ENCODE results near the gene LY86.

The LY86 gene

GRCh38 chr6:6580225-6580856 lies 8.2 kb upstream of the LY86 start:
- no peak for TF ChIP-seq CTCF (IDR thresholded peaks at IDR 0.05; ENCODE audit: poor library complexity, severe bottlenecking)

GRCh38 chr6:6581054-6581453 lies 7.5 kb upstream of the LY86 start:
- no peaks in the 10 kb centered on the region for H3K9me3 ChIP-seq (ENCODE audit: severe bottlenecking)
- H3K4me1 ChIP-seq (ENCODE audit: insufficient read depth, poor library complexity, severe bottlenecking), result no peaks in the 10 kb centered on the region
- H3K27me3 ChIP-seq (ENCODE audit: insufficient read depth, poor library complexity, severe bottlenecking), result no peaks in the 10 kb centered on the region
- ATAC-seq (ENCODE audit: low read depth) (no peak), DNase-seq (ENCODE audit: low spot score) (no peak)
- no peak overlapping the region for H3K4me3 ChIP-seq (ENCODE audit: severe bottlenecking)
- H3K36me3 ChIP-seq (ENCODE audit: low read depth), result no peaks in the 10 kb centered on the region
- H3K27ac ChIP-seq (ENCODE audit: poor library complexity, severe bottlenecking), result no peak overlapping the region
- TF ChIP-seq CTCF (IDR thresholded peaks at IDR 0.05; ENCODE audit: poor library complexity, severe bottlenecking), result no peak

More at GRCh38 chr6:6580225-6580856, 8.2 kb upstream of the LY86 start:
- no peak for ATAC-seq (ENCODE audit: low read depth)
- Histone ChIP-seq H3K9me3 (ENCODE audit: severe bottlenecking) (no peaks in the 10 kb centered on the region), H3K27ac (ENCODE audit: poor library complexity, severe bottlenecking) (no peak overlapping the region), H3K4me3 (ENCODE audit: severe bottlenecking) (no peak overlapping the region), H3K36me3 (ENCODE audit: low read depth) (no peaks in the 10 kb centered on the region), H3K4me1 (ENCODE audit: insufficient read depth, poor library complexity, severe bottlenecking) (no peaks in the 10 kb centered on the region), H3K27me3 (ENCODE audit: insufficient read depth, poor library complexity, severe bottlenecking) (no peaks in the 10 kb centered on the region)
- DNase-seq (ENCODE audit: low spot score), result no peak

GRCh38 chr6:6582131-6582530 lies 6.4 kb upstream of the LY86 start:
- no peak for TF ChIP-seq CTCF (IDR thresholded peaks at IDR 0.05; ENCODE audit: poor library complexity, severe bottlenecking)
- DNase-seq (ENCODE audit: low spot score), result no peak
- H3K36me3 ChIP-seq (ENCODE audit: low read depth), result no peaks in the 10 kb centered on the region
- no peak overlapping the region for H3K27ac ChIP-seq (ENCODE audit: poor library complexity, severe bottlenecking)
- no peak for ATAC-seq (ENCODE audit: low read depth)
- no peak overlapping the region for H3K4me3 ChIP-seq (ENCODE audit: severe bottlenecking)
- no peaks in the 10 kb centered on the region for H3K9me3 ChIP-seq (ENCODE audit: severe bottlenecking)
- no peaks in the 10 kb centered on the region for H3K4me1 ChIP-seq (ENCODE audit: insufficient read depth, poor library complexity, severe bottlenecking)
- H3K27me3 ChIP-seq (ENCODE audit: insufficient read depth, poor library complexity, severe bottlenecking), result no peaks in the 10 kb centered on the region

- Histone ChIP-seq H3K36me3 (ENCODE audit: low read depth) (no peaks in the 10 kb centered on the region), H3K4me3 (ENCODE audit: severe bottlenecking) (no peak overlapping the region), H3K27ac (ENCODE audit: poor library complexity, severe bottlenecking) (no peak overlapping the region), H3K9me3 (ENCODE audit: severe bottlenecking) (no peaks in the 10 kb centered on the region), H3K4me1 (ENCODE audit: insufficient read depth, poor library complexity, severe bottlenecking) (no peaks in the 10 kb centered on the region), H3K27me3 (ENCODE audit: insufficient read depth, poor library complexity, severe bottlenecking) (no peaks in the 10 kb centered on the region)
- DNase-seq (ENCODE audit: low spot score) (no peak), ATAC-seq (ENCODE audit: low read depth) (no peak)
- TF ChIP-seq CTCF (IDR thresholded peaks at IDR 0.05; ENCODE audit: poor library complexity, severe bottlenecking), result no peak
These were observed 4.7 kb upstream of the LY86 start for GRCh38 chr6:6583836-6584235.

GRCh38 chr6:6584310-6585002 lies 4.1 kb upstream of the LY86 start:
- H3K36me3 ChIP-seq (ENCODE audit: low read depth), result no peaks in the 10 kb centered on the region
- TF ChIP-seq CTCF (IDR thresholded peaks at IDR 0.05; ENCODE audit: poor library complexity, severe bottlenecking), result peak; percentile 17
- H3K9me3 ChIP-seq (ENCODE audit: severe bottlenecking), result no peaks in the 10 kb centered on the region
- ATAC-seq (ENCODE audit: low read depth) (peak; percentile 42; the same call in 1 of the 3 replicates), DNase-seq (ENCODE audit: low spot score) (no peak)
- H3K4me3 ChIP-seq (ENCODE audit: severe bottlenecking), result no peak overlapping the region
- no peak overlapping the region for H3K27ac ChIP-seq (ENCODE audit: poor library complexity, severe bottlenecking)
- no peaks in the 10 kb centered on the region for H3K27me3 ChIP-seq (ENCODE audit: insufficient read depth, poor library complexity, severe bottlenecking)
- no peaks in the 10 kb centered on the region for H3K4me1 ChIP-seq (ENCODE audit: insufficient read depth, poor library complexity, severe bottlenecking)

All from RWPE2 (cell line).